Neural cell (in vitro differentiated cells): ENCODE results near the gene ASPHD1.

Source experiments
- EP300 ChIP-seq: fragments of 450-650 bp; conservative IDR thresholded peaks from 2 replicates; pipeline ENCODE4 v1.6.1; 2014; ENCODE audit warnings: antibody characterized with exemption, mild to moderate bottlenecking, moderate library complexity; ENCODE audit not compliant: poor library complexity, severe bottlenecking
- MXI1 ChIP-seq: fragments of 450-650 bp; conservative IDR thresholded peaks from 2 replicates; pipeline ENCODE4 v1.6.1; 2014; ENCODE audit warnings: antibody characterized with exemption, mild to moderate bottlenecking; ENCODE audit not compliant: poor library complexity, severe bottlenecking
- SMC3 ChIP-seq: fragments of 450-650 bp; conservative IDR thresholded peaks from 2 replicates; pipeline ENCODE4 v1.6.1; 2014; ENCODE audit warnings: antibody characterized with exemption, mild to moderate bottlenecking, moderate library complexity; ENCODE audit not compliant: poor library complexity
- TAF1 ChIP-seq: IDR thresholded peaks from 2 replicates; pipeline ENCODE4 v1.6.1; 2012; ENCODE audit warnings: low read depth
- TF ChIP-seq, protein P1 (sequence below): fragments of 450-650 bp; IDR thresholded peaks from 2 replicates; pipeline ENCODE4 v1.5.1; 2014; ENCODE audit warnings: antibody characterized with exemption, mild to moderate bottlenecking, moderate library complexity; ENCODE audit not compliant: poor library complexity, severe bottlenecking
- TF ChIP-seq, protein P2 (sequence below): IDR thresholded peaks from 2 replicates; pipeline ENCODE4 v1.6.1; 2012; ENCODE audit warnings: borderline replicate concordance

DNA sequence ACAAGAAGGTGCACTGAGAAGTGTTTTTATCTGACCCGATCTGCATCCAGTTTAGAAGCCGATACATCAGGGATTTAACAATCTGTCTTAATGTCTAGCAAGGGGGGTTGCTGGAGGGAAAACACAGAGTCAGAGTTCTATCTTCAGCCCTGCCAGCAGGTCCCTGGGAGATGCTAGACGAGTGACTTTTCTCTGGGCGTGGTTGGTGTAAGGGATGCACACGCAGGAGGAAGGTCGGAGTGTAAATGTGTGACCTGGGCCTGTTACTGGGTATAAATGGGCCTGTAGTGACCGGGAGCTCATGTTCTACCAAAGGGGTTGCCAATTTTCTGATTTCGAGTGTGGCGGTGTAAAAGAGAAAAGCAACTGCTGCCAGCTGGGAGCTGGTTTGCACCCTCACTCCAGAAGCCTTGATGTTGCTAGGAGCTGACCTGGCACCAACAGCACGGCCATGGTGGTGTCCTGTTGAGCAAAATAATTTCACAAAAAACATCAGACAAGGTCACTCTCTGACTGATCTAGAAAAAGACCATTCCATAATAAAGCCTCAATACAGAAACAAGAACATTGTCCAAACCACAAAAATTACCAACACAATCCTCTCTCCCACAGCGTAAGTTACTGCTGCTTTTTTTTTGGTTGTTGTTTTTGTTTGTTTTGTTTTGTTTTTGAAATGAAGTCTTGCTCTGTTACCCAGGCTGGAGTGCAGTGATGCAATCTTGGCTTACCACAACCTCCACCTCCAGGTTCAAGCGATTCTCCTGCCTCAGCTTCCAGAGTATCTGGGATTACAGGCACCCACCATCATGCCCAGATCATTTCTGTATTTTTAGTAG, 27.0 kb downstream of the ASPHD1 start:
- TF ChIP-seq MXI1 (no peak), SMC3 (no peak), TAF1 (no peak), EP300 (no peak)
- TF ChIP-seq, protein P1, sequence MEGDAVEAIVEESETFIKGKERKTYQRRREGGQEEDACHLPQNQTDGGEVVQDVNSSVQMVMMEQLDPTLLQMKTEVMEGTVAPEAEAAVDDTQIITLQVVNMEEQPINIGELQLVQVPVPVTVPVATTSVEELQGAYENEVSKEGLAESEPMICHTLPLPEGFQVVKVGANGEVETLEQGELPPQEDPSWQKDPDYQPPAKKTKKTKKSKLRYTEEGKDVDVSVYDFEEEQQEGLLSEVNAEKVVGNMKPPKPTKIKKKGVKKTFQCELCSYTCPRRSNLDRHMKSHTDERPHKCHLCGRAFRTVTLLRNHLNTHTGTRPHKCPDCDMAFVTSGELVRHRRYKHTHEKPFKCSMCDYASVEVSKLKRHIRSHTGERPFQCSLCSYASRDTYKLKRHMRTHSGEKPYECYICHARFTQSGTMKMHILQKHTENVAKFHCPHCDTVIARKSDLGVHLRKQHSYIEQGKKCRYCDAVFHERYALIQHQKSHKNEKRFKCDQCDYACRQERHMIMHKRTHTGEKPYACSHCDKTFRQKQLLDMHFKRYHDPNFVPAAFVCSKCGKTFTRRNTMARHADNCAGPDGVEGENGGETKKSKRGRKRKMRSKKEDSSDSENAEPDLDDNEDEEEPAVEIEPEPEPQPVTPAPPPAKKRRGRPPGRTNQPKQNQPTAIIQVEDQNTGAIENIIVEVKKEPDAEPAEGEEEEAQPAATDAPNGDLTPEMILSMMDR, result no peak
- TF ChIP-seq, protein P2, sequence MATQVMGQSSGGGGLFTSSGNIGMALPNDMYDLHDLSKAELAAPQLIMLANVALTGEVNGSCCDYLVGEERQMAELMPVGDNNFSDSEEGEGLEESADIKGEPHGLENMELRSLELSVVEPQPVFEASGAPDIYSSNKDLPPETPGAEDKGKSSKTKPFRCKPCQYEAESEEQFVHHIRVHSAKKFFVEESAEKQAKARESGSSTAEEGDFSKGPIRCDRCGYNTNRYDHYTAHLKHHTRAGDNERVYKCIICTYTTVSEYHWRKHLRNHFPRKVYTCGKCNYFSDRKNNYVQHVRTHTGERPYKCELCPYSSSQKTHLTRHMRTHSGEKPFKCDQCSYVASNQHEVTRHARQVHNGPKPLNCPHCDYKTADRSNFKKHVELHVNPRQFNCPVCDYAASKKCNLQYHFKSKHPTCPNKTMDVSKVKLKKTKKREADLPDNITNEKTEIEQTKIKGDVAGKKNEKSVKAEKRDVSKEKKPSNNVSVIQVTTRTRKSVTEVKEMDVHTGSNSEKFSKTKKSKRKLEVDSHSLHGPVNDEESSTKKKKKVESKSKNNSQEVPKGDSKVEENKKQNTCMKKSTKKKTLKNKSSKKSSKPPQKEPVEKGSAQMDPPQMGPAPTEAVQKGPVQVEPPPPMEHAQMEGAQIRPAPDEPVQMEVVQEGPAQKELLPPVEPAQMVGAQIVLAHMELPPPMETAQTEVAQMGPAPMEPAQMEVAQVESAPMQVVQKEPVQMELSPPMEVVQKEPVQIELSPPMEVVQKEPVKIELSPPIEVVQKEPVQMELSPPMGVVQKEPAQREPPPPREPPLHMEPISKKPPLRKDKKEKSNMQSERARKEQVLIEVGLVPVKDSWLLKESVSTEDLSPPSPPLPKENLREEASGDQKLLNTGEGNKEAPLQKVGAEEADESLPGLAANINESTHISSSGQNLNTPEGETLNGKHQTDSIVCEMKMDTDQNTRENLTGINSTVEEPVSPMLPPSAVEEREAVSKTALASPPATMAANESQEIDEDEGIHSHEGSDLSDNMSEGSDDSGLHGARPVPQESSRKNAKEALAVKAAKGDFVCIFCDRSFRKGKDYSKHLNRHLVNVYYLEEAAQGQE, result no peak
